ENCODE measurements around the gene TMC1.
"Not testable (repeated sequence)": the region's sequence is repeated elsewhere in the genome, so short reads cannot be mapped to it uniquely, and the experiment has no call there.

TMC1 gene
- total RNA-seq = 0.24 to 0.35 reads per million in 2 donors

DNA sequence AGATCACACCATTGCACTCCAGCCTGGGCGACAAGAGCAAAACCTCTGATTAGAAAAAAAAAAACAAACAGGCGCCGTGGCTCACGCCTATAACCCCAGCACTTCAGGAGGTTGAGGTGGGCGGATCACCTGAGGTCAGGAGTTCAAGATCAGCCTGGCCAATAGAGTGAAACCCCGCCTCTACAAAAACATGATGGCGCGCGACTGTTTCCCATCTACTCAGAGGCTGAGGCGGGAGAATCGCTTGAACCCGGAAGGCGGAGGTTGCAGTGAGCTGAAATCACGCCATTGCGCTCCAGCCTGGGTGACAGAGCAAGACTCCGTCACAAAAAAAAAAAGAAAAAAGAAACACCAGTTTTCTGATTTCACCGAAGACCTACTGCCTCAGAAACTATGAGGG lies at the start of gene TMC1:
Gene TMC1, plus strand, starts transcription at position 193 of the 400 bp plus-strand sequence. CDS start 127,041 bp downstream, outside the sequence.
- not testable (repeated sequence) for DNase-seq

DNA sequence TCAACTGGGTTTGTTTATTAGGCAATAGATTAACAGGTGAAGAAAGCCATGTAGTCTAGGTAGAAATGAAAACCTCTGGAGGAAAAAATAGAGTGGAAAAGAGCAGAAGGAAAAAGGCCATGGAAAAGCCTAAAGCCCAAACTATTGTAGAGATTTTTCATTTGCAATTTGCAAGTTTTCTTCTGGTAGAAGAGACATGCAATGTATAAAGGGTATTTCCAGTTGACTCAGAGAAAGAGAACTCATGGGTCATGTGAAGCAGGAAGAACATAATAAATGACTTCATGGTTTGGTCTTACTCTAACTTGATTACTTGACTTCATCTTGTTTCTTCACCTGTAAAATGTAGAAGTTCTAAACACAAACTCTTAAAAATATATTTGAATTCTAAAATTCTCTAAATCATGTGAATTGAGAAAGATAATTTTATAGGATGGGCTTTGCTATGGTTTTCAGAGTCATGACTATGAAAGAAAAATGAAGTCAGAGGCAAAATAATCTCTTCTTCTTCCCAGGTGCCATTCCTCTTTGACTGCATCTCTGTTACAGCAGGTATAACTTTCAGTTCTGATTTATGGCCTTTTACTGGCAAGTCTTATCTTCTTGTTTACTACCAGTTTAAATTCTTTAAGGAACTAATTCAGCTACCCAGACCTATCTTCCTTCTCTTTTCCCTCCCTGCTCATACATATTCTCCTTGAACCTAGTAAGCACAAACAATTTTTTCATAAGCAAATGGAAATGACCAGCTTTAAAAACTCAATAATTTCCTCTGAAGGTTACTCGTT lies 47.7 kb upstream of the TMC1 start:
- no peak for DNase-seq

DNA sequence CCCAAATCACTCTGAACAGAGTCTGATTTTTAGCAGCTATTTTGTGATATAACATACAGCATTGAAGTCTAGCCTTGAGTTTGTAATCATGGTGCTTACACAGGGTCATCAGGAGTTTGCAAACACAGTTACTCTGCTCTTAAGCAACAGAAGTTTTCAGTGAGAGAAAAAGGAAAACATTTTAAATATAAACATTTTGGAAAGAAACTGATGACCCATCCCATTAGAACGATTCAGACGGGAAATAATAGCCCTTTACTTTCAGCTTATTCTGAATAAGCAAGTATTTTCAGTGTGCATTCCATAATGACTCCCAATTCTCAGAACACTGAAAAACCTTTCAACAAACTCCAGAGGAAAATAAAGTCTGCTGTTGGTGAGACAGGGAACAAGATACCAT lies 46.7 kb upstream of the TMC1 start:
- DNase-seq = no peak

DNA sequence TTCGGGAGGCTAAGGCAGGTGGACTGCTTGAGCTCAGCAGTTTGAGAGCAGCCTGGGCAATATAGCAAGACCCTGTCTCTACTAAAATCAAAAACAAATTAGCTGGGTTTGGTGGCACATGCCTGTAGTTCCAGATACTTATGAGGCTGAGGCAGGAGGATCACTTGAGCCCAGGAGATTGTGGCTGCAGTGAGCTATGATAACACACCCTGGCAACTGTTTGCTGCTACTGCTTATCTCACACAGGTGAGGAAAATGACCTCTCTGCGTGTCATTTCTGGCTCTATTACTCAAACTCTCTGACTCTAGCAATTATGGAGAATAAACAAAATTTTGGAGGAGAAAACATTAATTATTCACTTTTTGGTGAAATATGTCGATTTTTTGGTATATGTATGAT lies 45.3 kb upstream of the TMC1 start:
- no peak for DNase-seq

DNA sequence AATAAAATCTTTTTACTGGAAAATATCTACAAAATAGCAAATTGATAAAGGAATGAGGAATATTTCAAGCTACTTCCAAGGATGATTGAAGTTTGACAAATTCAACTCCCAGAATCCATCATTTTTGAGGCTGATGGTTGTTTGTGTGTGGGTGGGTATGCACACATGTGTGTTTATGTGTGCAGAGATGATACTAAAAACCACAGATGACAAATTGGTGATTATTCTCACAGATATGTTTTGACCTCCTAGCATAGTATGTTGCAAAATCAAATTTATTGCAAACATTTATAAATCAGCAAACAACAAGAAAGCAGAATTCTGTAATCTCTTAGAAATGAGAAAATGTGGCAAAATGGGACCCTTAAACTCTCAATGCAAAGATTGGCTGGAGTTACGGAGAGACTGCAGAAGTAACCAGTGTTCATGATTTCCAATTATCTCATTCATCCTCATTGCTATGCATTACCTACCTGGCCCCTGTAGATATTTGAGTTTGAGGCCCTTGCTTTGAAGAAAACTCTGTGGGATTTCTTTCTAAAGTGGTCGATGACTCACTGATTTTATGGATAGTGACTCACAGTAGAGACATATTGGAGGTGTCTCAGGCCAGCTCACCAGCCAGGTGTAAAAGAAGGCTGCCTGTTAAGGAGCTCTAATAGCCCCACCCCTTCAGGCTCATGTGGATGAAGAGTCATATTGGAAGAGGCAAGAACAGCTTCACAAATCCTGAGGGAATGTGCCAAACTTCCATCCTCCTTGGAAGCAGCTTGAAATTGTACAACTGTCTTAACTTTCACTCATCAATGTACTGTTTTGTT lies 44.6 kb upstream of the TMC1 start:
- DNase-seq = no peak

DNA sequence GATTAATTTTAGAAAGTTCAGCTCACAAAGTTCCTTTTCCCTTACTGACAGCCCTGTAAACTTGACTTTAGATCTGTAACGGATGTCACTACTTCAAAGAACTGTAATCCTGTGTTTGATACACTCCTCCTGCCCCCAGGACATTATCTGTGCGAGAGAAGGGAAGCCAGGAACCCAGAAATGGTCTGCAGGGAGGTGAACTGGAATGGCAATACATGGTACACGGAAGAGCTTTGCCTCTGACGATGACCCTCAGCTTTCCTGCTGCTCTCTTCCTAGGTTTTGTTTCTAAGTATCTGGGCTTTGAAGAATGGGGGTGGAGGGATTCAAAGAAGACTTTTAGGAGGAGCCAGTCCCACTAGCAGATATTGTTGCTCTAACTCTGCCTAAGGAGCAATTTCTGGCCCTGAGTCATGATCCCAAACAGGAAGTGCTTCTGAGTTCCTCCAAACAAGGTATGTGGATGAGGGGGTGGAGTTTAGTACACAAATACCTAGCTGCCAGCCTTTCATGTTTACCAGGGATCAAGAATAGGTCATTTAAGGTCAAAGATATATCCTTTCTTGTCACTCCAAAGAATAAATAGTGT lies 43.4 kb upstream of the TMC1 start:
- DNase-seq = no peak

DNA sequence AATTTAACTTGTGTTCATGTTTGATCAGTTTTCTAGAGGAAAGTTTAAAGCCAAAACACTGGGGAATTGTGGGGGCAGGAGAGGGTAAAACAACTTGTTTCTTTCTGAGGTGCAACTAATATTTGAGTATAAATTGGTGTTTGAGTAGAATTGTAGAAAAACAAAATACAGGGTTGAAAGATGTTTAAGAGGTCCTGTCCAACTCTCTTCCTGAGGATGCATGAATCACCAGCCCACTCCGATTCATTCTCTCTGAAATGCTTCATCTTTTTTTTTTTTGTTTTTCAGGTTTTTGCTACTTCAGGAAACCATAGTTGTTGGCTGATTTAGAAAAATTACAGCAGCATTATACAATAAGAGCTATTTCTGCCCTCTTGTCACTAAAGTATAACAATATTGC lies 42.4 kb upstream of the TMC1 start:
- no peak for DNase-seq

DNA sequence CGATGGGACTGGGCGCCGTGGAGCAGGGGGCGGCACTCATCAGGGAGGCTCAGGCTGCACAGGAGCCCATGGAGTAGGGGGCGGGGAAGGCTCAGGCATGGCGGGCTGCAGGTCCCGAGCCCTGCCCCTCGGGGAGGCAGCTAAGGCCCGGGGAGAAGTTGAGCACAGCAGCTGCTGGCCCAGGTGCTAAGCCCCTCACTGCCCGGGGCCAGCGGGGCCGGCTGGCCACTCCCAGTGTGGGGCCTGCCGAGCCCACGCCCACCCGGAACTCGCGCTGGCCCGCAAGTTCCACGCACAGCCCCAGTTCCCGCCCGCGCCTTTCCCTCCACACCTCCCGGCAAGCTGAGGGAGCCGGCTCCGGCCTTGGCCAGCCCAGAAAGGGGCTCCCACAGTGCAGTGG lies 41.1 kb upstream of the TMC1 start:
- not testable (repeated sequence) for DNase-seq

DNA sequence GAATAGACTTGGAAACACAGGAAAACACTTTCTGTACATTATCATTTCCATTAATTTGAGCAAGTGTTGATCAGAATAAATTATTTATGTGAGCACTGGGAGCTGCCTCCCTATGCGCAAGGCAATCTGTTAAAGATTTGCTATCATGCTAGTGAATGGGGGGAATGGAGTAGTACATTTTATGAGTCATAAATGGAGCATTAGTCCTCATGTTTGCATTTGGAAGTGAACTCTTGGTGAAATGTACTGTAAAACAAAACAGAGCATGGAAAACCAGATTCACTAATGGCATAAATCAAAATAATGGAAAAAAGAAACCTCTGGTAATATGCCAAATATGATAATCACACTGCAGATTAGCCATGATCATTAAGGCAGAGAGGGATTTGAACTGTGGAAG lies 40.5 kb upstream of the TMC1 start:
- DNase-seq = no peak

DNA sequence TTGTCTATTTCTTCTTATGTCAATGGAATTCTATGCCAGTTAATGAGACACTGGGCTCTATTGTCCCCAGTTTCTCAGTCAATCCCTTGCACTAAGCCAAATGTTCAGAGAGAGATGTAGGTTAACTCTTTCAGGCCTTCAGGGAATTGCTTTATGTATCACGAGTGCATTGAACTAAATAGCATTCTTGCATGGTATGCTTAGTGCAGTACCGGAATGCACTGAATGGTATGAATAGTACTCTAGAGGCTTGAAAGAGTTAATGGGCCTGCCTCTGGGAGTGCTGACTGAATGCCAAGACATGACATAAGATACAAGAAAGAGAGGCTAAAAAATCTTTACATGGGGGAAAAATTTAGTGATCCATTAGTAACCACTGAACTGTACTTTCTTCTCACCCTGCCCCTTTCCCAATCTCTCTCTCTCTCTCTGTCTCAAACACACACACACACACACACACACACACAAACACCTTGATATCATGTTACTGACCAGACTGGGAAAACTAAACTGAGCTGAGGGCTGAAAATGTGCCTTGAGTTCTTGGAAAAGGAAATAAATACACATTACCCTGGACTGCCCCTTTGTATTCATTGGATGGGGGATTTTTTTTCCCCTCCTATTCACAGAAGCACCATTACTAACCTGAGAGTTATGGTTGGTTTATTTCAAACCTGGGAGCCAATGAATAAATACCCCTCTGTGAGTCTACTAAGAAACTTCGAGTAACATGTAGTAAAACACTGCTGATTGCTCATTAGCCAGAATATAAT lies 35.4 kb upstream of the TMC1 start:
- DNase-seq = no peak

DNA sequence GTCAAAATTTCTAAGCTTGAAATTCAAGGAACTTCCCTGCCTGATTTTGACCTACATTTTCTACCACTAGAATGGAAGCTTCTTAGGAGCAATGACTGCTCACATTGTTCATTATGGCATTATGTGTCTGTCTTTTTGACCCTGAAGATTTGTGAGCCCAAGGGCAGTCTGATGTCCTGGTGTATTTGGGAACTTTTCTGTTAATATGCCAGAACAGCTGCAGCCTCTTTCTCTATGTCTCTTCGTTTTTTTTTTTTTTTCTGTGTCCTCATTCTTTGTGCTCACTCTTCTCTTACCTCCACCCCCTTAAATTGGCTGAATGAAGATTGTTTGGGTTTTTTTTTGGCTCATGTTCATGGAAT lies 34.8 kb upstream of the TMC1 start:
- no peak for DNase-seq

DNA sequence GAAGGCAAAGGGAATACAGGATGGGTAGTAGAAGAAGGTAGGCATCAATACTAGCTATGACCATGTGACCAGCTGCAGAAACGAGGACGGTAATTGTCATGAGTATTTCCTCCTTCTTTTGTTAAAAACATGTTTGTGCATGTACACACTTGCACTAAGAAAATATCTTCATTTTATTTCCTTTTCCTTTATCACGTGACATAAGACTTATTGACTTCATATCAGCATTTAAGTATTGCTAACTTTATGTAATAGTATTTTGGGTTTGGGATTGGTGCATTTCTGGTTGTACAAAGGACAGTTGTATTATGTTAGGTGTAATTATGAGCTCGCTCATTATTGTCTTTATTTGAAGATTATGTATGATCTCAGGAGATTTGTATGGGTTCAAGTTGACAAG lies 33.7 kb upstream of the TMC1 start:
- not testable (repeated sequence) for DNase-seq

DNA sequence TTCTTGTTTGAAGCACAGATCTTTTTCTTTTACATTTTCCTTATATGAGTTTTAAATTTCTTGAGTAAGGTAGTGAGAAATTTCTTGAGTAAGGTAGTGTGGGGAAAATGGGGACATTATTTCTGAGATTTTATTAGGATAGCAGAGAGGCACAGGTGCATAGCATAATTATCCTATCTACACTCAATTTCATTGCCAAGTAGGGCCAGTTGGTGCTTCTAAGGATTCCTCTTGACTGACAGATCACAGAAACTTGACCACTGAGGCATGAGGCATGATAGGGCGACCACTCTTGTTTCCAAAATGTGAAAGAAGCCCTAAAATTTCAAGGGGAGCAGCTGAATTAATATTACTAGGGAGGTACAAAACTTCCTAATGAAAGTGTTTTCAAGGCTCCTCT lies 31.4 kb upstream of the TMC1 start:
- no peak for DNase-seq

DNA sequence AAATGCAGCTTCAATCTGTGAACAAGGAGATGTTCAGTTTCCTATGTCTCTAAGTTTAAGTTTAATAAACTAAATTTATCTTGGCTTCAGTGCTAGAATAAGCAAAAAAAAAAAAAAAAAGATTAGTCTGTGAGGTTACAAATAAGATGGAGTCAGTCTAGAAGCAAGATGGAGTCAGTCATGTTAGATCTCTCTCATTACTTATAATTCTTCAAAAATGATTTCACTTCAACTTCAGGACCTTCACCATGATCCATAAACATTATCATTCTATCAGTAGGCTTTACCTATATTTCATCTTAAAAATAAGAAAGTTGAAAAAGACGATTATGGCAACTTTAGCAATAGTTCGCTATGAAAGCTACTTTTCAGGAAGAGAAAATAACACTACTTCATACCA lies 30.2 kb upstream of the TMC1 start:
- DNase-seq = no peak

DNA sequence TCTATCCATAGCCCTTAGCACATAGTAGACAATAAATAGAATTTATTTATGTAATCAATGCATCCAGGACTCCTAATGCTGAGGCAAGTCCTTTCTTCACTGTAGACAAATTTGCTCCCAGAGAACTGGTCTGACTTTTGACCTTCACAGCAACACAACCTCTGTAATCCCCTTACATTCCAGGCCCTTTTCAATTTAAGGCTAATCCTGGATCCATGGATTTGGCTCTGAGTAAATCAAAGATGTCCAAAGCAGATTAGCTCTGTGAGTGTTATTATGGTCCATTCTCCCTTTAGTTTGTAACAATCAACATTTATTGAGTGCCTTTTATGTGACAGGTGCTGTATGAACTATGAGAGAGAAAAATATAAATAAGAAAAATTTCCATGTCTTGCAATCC lies 27.4 kb upstream of the TMC1 start:
- DNase-seq = no peak

DNA sequence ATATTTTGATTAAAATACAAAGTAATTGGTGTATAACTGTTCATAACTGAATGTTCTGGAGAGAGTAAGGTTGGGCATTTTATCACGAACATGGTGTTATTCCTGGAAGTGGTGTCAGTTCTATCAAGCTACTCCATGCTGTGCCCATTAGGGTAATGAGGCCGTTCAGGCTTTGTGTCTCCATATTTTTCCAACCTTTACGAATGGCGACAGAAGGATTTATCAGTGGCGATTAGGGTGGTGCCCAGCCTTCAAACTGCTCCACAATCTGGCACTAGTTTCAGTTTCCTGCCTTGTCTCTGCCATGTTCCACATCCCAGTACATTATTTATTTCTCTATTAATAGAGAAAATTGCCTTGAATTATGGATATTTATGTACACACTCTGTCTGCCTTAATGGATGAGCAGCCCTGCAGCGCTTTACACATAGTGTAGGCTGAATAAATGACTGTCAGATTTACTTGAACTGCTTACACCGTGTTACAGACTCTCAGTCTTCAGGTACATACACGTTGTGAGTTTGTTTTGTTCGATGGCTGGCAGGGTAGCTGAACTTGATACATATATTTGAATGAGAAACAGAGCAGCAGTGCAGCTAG lies 23.9 kb upstream of the TMC1 start:
- DNase-seq = no peak

DNA sequence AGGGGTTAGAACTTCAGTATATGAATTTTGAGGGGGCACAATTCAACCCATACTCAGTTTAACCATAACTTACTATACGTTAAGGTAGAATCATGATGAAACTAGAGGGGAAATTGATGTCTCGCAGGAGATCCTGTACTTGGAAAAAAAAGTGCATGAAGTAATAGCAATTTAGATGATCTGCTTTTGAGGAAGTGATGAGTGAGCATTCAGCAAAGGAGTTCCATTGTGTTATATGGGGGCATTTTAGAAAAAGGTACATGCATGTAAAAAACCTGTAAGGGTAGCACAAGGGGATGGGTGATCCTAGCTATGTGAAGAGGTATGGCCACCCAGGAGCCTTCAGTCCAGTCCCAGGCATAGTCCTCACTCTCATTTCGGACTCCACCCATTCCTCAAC lies 14.8 kb upstream of the TMC1 start:
- DNase-seq = no peak

DNA sequence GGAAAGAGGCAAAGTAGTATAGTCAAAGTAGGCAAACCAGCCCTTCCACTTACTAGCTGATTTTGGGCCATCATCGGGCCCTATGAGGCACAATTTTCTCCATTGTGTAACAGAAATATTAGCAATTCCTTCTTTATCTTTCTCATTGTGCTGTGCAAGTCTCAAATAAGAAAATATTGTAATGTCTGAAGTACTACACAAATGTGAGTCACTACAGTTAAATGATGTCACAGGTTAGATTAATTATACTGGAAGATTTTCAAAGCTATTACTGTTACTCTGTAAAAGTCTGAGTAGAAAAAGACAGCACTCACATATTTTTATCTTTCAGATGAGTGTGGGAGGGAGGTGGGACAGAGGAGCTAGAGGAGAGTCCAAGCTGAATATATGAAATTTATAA lies 12.4 kb upstream of the TMC1 start:
- no peak for DNase-seq

DNA sequence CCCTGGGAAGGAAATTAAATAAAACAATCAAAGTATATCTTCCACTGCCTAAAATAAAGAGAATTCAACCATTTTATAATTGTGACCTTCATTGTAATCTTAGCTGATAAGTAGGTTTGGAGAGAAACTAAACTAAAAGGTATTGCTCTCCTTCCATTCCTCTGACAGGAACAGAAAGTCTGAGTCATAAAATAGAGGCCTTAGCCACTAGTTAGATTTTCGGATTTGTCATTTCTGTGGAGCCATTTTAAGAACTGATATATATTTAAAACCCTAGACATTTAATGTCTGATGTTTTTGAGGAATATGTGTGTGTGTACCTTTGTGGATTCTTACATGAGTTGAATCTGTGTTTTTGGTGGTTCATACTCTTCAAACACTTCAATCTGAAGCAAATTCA lies 11.8 kb upstream of the TMC1 start:
- DNase-seq = no peak

DNA sequence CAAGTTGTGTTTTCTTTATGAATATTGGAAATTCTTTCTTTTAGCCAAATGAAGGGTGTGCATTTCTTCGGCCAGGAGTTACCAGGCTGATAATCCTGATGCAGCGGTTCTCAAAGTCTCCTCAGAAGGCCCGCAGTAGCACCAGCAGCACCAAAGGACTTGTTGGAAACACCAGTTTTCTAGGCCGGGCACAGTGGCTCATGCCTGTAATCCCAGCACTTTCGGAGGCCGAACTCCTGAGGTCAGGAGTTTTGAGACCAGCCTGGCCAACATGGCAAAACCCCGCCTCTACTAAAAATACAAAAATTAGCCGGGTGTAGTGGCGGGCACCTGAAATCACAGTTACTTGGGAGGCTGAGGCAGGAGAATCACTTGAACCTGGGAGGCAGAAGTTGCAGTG lies 397 bp upstream of the TMC1 start:
- DNase-seq = not testable (repeated sequence)

DNA sequence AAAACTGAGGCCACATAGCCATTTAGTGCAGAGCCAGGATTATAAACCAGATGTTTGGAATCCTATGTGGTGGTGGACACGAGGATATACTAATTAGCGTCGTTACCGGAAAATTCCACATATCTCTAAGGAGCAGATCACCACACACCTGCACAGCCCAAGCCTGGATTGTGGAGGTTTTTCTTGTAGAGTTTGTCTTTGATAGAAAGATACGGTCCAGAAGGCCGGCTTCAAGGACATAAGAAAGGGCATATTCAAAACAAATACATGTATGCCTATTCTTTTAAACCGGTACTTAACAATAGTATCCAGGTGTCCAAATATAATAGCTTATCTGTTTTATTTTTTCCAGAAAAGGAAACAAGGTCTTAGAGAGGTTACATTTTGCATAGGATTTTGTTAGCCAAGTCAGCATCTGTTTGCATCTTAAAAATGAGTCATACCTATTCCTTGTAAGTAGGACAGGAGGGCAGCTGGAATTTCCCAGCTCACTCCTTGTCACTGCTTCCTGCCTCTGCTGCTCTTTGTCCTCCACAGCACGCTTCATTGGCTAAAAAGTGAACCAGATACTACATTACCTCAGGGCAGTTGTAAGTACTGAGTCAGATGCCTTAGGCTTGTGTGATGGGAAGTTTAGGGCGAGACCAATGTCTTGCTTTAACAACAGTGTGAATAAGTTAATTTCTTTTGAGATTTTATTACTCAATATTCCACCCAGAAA lies 3.6 kb downstream of the TMC1 start:
- DNase-seq = peak; percentile 7

All from T-helper 9 cell (primary cell).